B cell (primary cell): ENCODE data around the gene RYK. TPM values are rescaled to one million over a fixed set of nuclear protein-coding genes. Genes with fewer than 3 reads are reported as not detected.

ENCODE experiments used
- ATAC-seq: fragments of 200-7000 bp; cut with Tn5 transposase; one replicate; pipeline ENCODE4 v1.10.0; 2021; ENCODE audit warnings: low read depth, mild to moderate bottlenecking, moderate number of reproducible peaks, moderate library complexity
- CTCF ChIA-PET: fragments of 350-600 bp; sonication (Branson Sonifier 250); formaldehyde crosslinking; loops from one replicate; lab custom pipeline; 2021; ENCODE audit warnings: antibody characterized with exemption, inconsistent platforms; lab: Charles Lee
- POLR2A ChIA-PET: fragments of 350-600 bp; sonication (Branson Sonifier 250); formaldehyde crosslinking; loops from one replicate; lab custom pipeline; 2021; ENCODE audit warnings: antibody characterized with exemption; lab: Charles Lee
- DNase-seq: peaks from one replicate; pipeline ENCODE4 v3.0.0; 2013
- H2AFZ ChIP-seq: 2 replicates; pipeline ENCODE4 v1.6.1; 2012; ENCODE audit warnings: mild to moderate bottlenecking, low read depth, low read length; ENCODE audit not compliant: insufficient read depth, poor library complexity, severe bottlenecking
- H3K27ac ChIP-seq, 2 donors: 1 replicate in 1 of 2; 2 replicates in 1 of 2; pipeline ENCODE4 v1.5.1; 2012 to 2013; ENCODE audit warnings: low read length in 2 of 2, mild to moderate bottlenecking in 2 of 2, moderate library complexity in 1 of 2
- H3K27me3 ChIP-seq, 4 experiments: fragments of 200-600 bp in 1 of 4; sonication (generic) in 1 of 4; replicated peaks in 1 of 4; 1 replicate in 2 of 4; 2 replicates in 2 of 4; pipeline versions ENCODE4 v1.6.1 to v1.7.0; 2013 to 2016; ENCODE audit warnings: low read length in 3 of 4, mild to moderate bottlenecking in 2 of 4, mixed read lengths in 1 of 4, moderate library complexity in 1 of 4; ENCODE audit not compliant: insufficient read depth in 4 of 4, control insufficient read depth in 3 of 4; ENCODE audit errors: control extremely low read depth in 1 of 4
- H3K36me3 ChIP-seq, 2 experiments: replicated peaks in 1 of 2; 1 replicate in 1 of 2; 2 replicates in 1 of 2; pipeline versions ENCODE4 v1.6.1 to v1.7.1; 2013; ENCODE audit warnings: low read length in 1 of 2; ENCODE audit not compliant: insufficient read depth in 2 of 2, control insufficient read depth in 1 of 2; ENCODE audit errors: control extremely low read depth in 1 of 2, extremely low read depth in 1 of 2
- H3K4me1 ChIP-seq, 2 donors: fragments of 200-600 bp in 1 of 2; sonication (generic) in 1 of 2; 1 replicate in 1 of 2; 2 replicates in 1 of 2; pipeline versions ENCODE4 v1.5.1 to v1.6.1; 2013 to 2017; ENCODE audit warnings: low read length in 2 of 2; ENCODE audit not compliant: control insufficient read depth in 2 of 2, insufficient read depth in 2 of 2
- H3K4me2 ChIP-seq: replicated peaks from 2 replicates; pipeline ENCODE3; 2012; ENCODE audit warnings: mild to moderate bottlenecking, low read depth, low read length; ENCODE audit not compliant: poor library complexity, severe bottlenecking
- H3K4me3 ChIP-seq, 5 experiments: fragments of 200-600 bp in 1 of 5; sonication (generic) in 1 of 5; 1 replicate in 3 of 5; 2 replicates in 2 of 5; pipeline versions ENCODE4 v1.5.1 to v1.7.0; 2011 to 2016; ENCODE audit warnings: low read length in 4 of 5, mild to moderate bottlenecking in 4 of 5, low read depth in 2 of 5, control low read depth in 1 of 5, moderate library complexity in 1 of 5; ENCODE audit not compliant: insufficient read depth in 1 of 5; ENCODE audit errors: control extremely low read depth in 1 of 5, extremely low read depth in 1 of 5
- H3K79me2 ChIP-seq: fragments of 200-600 bp; sonication (generic); one replicate; pipeline ENCODE4 v1.6.0; 2016; ENCODE audit warnings: low read length; ENCODE audit not compliant: control insufficient read depth, insufficient read depth
- H3K9ac ChIP-seq: fragments of 200-600 bp; sonication (generic); 2 replicates; pipeline ENCODE4 v1.6.1; 2017; ENCODE audit warnings: mild to moderate bottlenecking, low read length, moderate library complexity
- H3K9me3 ChIP-seq, 3 donors: one replicate each; pipeline versions ENCODE4 v1.6.1 to v1.7.1; 2013; ENCODE audit warnings: low read length in 2 of 3; ENCODE audit not compliant: control insufficient read depth in 2 of 3, insufficient read depth in 1 of 3; ENCODE audit errors: control extremely low read depth in 1 of 3
- H4K20me1 ChIP-seq: 2 replicates; pipeline ENCODE4 v1.6.0; 2012; ENCODE audit warnings: mild to moderate bottlenecking, low read length; ENCODE audit not compliant: insufficient read depth, control insufficient read depth, poor library complexity, severe bottlenecking
- H3K27ac Mint-ChIP-seq: one replicate; pipeline ENCODE4 v1.8.0; 2021; ENCODE audit warnings: mixed read lengths
- H3K27me3 Mint-ChIP-seq: one replicate; pipeline ENCODE4 v1.8.0; 2021; ENCODE audit warnings: mixed read lengths
- H3K4me1 Mint-ChIP-seq: one replicate; pipeline ENCODE4 v1.8.0; 2021; ENCODE audit warnings: mixed read lengths
- H3K4me3 Mint-ChIP-seq: one replicate; pipeline ENCODE4 v1.8.0; 2021; ENCODE audit warnings: mixed read lengths
- H3K9me3 Mint-ChIP-seq: one replicate; pipeline ENCODE4 v1.8.0; 2022; ENCODE audit warnings: mixed read lengths; ENCODE audit not compliant: insufficient read depth
- CTCF ChIP-seq: fragments of 200-600 bp; IDR thresholded peaks from one replicate; pipeline ENCODE4 v1.8.0; 2022; ENCODE audit warnings: antibody characterized with exemption, mild to moderate bottlenecking
- EZH2 ChIP-seq: IDR thresholded peaks from 2 replicates; pipeline ENCODE4 v1.6.1; 2012; ENCODE audit warnings: borderline replicate concordance, low read depth, mild to moderate bottlenecking, moderate library complexity, low read length; ENCODE audit not compliant: insufficient read depth, poor library complexity, severe bottlenecking
- WGBS: methylation state at CpG from one replicate; pipeline ENCODE4 v1.1.5; 2013; ENCODE audit warnings: missing lambda C conversion rate; ENCODE audit not compliant: insufficient coverage; 5-methylcytosine and 5-hydroxymethylcytosine counted together
- intact Hi-C: fragments of 100-400 bp; cut with micrococcal nuclease; formaldehyde crosslinking; loops from one replicate; pipeline ENCODE4 v1.10.0; 2022
- polyA plus RNA-seq: library from polyadenylated mRNA; depleted of rRNA; stranded (reverse); fragments of >200 nt; gene quantifications from 2 replicates; pipeline ENCODE4 v1.2.3, GENCODE V29; 2012
- total RNA-seq, 2 donors: library from RNA; stranded (reverse); fragments of 120-200 nt in 1 of 2; gene quantifications; 1 replicate in 1 of 2; 2 replicates in 1 of 2; pipeline versions ENCODE4 v1.2.3 to v1.2.4, GENCODE V29; 2013 to 2022

The RYK gene
- total and polyA plus RNA-seq, 2 donors (not counting 1 experiment from before 2014, with no cell fraction given) = 16.9 to 67.7 TPM

GRCh38 chr3:134228479-134228878 is 22.2 kb downstream of the RYK start:
- Histone ChIP-seq H2AFZ (no peak overlapping the region), H3K4me1 (peaks cover 18 to 26% of the 10 kb centered on the region in 2 donors), H3K79me2 (peaks cover 91% of the 10 kb centered on the region), H3K4me3 (no peak overlapping the region), H3K27ac (no peak overlapping the region), H4K20me1 (peaks cover 83% of the 10 kb centered on the region), H3K9me3 (peaks cover 0 to 4% (median 0%) of the 10 kb centered on the region in 3 donors), H3K4me2 (no peak overlapping the region), H3K27me3 (no peaks in the 10 kb centered on the region), H3K9ac (no peak overlapping the region), H3K36me3 (no peaks in the 10 kb centered on the region)
- TF ChIP-seq CTCF = no peak
- no peak for TF ChIP-seq EZH2
- no peak for DNase-seq
- no peak for ATAC-seq
- peaks cover 53% of the 10 kb centered on the region for H3K4me1 Mint-ChIP-seq
- intact Hi-C loops = no loop called here
- no peak overlapping the region for H3K27ac Mint-ChIP-seq
- ChIA-PET POLR2A (no interaction called here), CTCF (interaction anchor here (0.7 to 1.8 kb wide), 3 partner anchors 16 to 251 kb away, joined by 3 to 6 read pairs (median 4); no protein-coding TSS in a partner anchor)
- no peaks in the 10 kb centered on the region for H3K27me3 Mint-ChIP-seq
- no CpG with 5 or more reads among the region's 2 CpGs for WGBS
- no peaks in the 10 kb centered on the region for H3K9me3 Mint-ChIP-seq
- no peak overlapping the region for H3K4me3 Mint-ChIP-seq

GRCh38 chr3:134228035-134228434 is 22.6 kb downstream of the RYK start:
- ATAC-seq (no peak), DNase-seq (no peak)
- Mint-ChIP-seq H3K9me3 (no peaks in the 10 kb centered on the region), H3K4me3 (no peak overlapping the region), H3K27ac (no peak overlapping the region), H3K27me3 (no peaks in the 10 kb centered on the region), H3K4me1 (peaks cover 53% of the 10 kb centered on the region)
- CTCF ChIA-PET = interaction anchor here (1.8 kb wide), 1 partner anchor 90 kb away, joined by 6 read pairs; no protein-coding TSS in a partner anchor
- Histone ChIP-seq H3K9ac (no peak overlapping the region), H3K9me3 (peaks cover 0 to 4% (median 0%) of the 10 kb centered on the region in 3 donors), H3K27me3 (no peaks in the 10 kb centered on the region), H3K27ac (no peak overlapping the region), H3K79me2 (peaks cover 89% of the 10 kb centered on the region), H3K4me1 (peaks cover 18 to 25% of the 10 kb centered on the region in 2 donors), H3K4me2 (no peak overlapping the region), H2AFZ (no peak overlapping the region), H3K36me3 (no peaks in the 10 kb centered on the region), H4K20me1 (peaks cover 84% of the 10 kb centered on the region), H3K4me3 (no peak overlapping the region)
- POLR2A ChIA-PET = no interaction called here
- WGBS = 100% methylated on average over 1 of the region's 6 CpGs
- TF ChIP-seq EZH2 = no peak
- no peak for TF ChIP-seq CTCF
- intact Hi-C loops = no loop called here
